ENCODE measurements around the gene SEMA5A.
A peak's percentile ranks its signal among the peaks of the same experiment; 100 is the strongest.

The SEMA5A gene

DNA sequence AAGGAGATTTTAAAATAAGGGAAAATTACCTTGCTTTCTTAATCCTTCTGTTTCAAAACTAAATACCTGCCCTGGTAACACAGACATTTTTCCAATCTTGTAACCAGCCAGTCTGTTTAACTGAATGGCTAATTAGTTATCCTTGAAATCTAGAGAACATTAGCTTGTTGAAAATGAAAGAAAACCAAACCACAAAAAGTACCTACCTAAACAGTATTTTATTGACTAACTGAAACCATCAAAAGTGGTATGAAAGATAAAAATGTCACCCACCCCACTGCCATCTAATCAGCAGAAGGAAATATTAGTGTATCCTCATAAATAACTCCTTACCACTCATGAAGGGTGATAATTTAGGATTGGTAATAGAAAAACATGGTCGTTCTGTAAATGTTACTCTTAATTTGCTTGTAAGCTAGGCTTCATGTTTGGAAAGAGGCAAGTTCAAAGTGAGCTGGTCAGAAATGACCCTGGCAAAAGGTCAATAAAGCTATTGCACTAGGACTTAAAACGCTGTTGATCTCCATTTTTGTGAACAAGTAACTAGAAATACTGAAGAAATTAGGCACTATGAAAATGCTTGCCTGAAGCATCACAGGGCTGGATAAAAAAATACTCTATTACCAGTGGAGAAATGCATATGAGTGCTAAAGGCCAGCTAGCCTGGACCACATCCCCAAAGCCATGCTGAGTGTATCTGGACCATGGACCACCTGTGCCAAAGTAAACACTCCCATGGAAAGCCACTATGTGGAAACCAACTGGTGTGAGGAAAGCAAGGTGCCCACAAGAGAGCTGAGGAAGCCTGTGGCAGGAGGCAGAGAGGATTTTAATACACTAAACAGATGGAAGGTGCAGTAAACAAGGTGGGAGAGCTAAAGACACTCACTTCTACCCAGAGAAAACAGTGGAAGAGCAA is 8.4 kb downstream of the SEMA5A start:
- TF ChIP-seq, protein P1, sequence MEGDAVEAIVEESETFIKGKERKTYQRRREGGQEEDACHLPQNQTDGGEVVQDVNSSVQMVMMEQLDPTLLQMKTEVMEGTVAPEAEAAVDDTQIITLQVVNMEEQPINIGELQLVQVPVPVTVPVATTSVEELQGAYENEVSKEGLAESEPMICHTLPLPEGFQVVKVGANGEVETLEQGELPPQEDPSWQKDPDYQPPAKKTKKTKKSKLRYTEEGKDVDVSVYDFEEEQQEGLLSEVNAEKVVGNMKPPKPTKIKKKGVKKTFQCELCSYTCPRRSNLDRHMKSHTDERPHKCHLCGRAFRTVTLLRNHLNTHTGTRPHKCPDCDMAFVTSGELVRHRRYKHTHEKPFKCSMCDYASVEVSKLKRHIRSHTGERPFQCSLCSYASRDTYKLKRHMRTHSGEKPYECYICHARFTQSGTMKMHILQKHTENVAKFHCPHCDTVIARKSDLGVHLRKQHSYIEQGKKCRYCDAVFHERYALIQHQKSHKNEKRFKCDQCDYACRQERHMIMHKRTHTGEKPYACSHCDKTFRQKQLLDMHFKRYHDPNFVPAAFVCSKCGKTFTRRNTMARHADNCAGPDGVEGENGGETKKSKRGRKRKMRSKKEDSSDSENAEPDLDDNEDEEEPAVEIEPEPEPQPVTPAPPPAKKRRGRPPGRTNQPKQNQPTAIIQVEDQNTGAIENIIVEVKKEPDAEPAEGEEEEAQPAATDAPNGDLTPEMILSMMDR (IDR thresholded peaks at IDR 0.05), result no peak
- Mint-ChIP-seq H3K4me3 (no peak overlapping the region), H3K36me3 (ENCODE audit: low read depth) (peaks cover 13% of the 10 kb centered on the region), H3K27me3 (ENCODE audit: low read depth, poor library complexity) (no peaks in the 10 kb centered on the region), H3K9me3 (no peaks in the 10 kb centered on the region), H3K4me1 (peaks cover 44% of the 10 kb centered on the region), H3K27ac (peak overlapping the region; percentile 16)
- no peak for DNase-seq

DNA sequence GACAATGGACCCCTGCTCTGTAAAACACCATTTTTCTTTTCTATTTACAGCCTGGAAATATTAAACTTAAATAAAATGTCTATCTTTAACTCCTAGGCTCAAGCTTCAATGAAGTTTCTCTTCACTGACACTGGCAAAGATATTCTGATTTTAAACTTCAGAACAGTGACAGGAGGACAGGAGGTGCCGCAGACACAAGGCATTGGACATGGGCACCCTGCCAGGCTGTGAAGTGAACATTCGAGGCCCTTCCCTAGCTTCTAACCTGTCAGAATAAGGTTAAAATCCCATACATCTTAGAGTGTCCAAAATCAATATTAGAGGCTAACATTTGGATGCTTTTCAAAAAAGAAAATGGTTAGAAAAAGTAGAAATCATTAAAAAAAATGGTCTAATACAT is 9.2 kb downstream of the SEMA5A start:
- H3K27ac Mint-ChIP-seq, result no peak overlapping the region
- no peak for DNase-seq
- H3K4me1 Mint-ChIP-seq, result peaks cover 38% of the 10 kb centered on the region
- H3K36me3 Mint-ChIP-seq (ENCODE audit: low read depth), result peaks cover 13% of the 10 kb centered on the region
- H3K27me3 Mint-ChIP-seq (ENCODE audit: low read depth, poor library complexity), result no peaks in the 10 kb centered on the region
- no peak overlapping the region for H3K4me3 Mint-ChIP-seq
- TF ChIP-seq, protein P1 (IDR thresholded peaks at IDR 0.05), result no peak
- H3K9me3 Mint-ChIP-seq, result no peaks in the 10 kb centered on the region

DNA sequence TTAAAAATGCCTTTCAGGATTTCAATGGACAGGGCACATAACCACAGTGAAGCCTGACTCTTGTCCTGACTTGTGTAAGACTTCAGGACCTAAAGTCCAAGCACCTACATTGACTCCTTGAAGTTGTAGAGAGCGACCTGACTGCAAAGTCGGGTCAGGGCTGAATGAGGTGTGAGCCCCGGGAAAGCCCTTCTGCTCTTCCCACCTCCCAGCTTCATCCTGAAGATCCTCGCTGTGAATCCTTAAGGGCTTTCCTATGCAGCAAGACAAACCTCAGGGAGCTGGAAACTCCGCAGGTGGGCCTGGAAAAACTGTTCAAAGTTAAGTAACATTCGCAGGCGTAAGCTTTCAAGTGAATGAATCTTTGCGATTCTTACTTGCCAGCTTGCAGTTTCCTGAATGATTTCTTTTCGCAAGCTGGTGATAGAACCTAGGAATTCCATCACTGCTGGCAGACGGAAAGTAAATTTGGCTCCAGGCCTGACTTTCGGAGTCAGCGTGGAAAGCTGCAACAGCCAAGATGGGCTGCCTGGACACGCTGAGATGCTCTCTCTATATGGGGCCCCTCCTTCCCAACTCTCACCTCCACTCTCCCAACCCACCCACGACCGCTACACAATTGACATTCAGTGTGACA is 10.9 kb downstream of the SEMA5A start:
- Mint-ChIP-seq H3K4me1 (peaks cover 27% of the 10 kb centered on the region), H3K4me3 (no peak overlapping the region), H3K36me3 (ENCODE audit: low read depth) (peaks cover 13% of the 10 kb centered on the region), H3K27ac (no peak overlapping the region), H3K27me3 (ENCODE audit: low read depth, poor library complexity) (no peaks in the 10 kb centered on the region), H3K9me3 (no peaks in the 10 kb centered on the region)
- TF ChIP-seq, protein P1 (IDR thresholded peaks at IDR 0.05), result no peak
- no peak for DNase-seq

DNA sequence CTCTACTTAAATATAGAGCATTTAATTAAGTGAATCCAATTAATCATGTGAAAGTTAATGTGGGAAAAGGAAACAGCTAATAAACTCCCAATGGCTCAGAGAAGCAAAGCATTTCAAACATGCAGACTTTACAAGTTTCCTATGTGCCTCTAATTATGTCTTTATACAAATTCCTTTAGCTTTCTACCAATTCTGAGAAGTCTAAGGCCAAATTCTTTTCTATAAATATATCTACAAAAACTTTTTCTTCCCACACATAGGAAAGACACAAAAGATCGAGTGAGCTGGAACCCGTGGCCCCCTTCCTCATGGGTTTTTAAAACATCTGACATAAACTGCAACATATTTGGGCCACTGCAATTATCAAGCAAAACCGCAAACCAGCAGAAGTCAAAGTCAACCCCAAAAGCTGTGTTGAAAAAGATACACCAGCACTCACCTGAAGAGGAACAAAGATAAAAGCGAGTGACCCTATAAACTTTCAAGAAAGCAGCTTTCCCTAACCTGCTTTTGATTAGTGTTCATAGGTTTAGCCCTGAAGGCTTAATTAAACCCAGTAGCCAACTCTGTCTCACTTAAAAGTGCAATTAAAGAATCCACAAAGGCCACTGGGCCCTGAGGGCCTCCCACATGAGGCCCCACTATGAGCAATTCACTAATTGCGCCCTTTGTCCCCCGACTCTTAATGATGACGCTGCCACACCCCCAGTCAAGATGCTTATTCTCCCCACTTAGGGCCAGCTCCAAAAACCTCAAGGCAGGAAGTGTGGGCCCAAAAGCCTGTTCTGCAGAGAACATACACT is 12.1 kb downstream of the SEMA5A start:
- H3K4me3 Mint-ChIP-seq, result no peak overlapping the region
- no peak overlapping the region for H3K27ac Mint-ChIP-seq
- no peak for DNase-seq
- no peaks in the 10 kb centered on the region for H3K9me3 Mint-ChIP-seq
- H3K36me3 Mint-ChIP-seq (ENCODE audit: low read depth), result peaks cover 18% of the 10 kb centered on the region
- TF ChIP-seq, protein P1 (IDR thresholded peaks at IDR 0.05), result no peak
- peaks cover 22% of the 10 kb centered on the region for H3K4me1 Mint-ChIP-seq
- H3K27me3 Mint-ChIP-seq (ENCODE audit: low read depth, poor library complexity), result no peaks in the 10 kb centered on the region

DNA sequence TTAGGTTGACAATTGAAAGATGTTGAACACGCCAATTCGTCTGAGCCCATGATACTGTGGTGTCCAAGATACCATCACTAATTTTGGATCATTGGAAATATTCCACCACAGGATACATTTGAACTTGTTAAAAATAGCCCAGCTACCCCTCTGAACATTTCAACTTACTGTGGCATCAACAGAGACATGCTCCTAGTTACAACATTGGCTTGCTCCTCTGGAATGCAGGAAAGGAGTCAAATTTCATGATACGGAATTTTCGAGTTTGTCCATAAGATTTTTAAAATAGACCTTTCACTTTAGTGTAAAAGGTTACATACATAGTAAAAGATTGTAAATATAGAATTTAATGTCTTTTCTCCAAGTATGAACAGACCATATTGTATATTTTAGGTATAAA is 12.8 kb downstream of the SEMA5A start:
- no peak for DNase-seq
- TF ChIP-seq, protein P1 (IDR thresholded peaks at IDR 0.05), result no peak
- Mint-ChIP-seq H3K27ac (no peak overlapping the region), H3K36me3 (ENCODE audit: low read depth) (peaks cover 23% of the 10 kb centered on the region), H3K27me3 (ENCODE audit: low read depth, poor library complexity) (no peaks in the 10 kb centered on the region), H3K9me3 (no peaks in the 10 kb centered on the region), H3K4me1 (peaks cover 16% of the 10 kb centered on the region), H3K4me3 (no peak overlapping the region)

Measured in nephron progenitor cell (in vitro differentiated cells).